ENCODE data around the gene NMB. TPM values are rescaled to one million over a fixed set of nuclear protein-coding genes. Genes with fewer than 3 reads are reported as not detected.
A peak's percentile ranks its signal among the peaks of the same experiment; 100 is the strongest.

Gene NMB
- total RNA-seq, 1 experiment from 2014 or later = 7.1 TPM

DNA sequence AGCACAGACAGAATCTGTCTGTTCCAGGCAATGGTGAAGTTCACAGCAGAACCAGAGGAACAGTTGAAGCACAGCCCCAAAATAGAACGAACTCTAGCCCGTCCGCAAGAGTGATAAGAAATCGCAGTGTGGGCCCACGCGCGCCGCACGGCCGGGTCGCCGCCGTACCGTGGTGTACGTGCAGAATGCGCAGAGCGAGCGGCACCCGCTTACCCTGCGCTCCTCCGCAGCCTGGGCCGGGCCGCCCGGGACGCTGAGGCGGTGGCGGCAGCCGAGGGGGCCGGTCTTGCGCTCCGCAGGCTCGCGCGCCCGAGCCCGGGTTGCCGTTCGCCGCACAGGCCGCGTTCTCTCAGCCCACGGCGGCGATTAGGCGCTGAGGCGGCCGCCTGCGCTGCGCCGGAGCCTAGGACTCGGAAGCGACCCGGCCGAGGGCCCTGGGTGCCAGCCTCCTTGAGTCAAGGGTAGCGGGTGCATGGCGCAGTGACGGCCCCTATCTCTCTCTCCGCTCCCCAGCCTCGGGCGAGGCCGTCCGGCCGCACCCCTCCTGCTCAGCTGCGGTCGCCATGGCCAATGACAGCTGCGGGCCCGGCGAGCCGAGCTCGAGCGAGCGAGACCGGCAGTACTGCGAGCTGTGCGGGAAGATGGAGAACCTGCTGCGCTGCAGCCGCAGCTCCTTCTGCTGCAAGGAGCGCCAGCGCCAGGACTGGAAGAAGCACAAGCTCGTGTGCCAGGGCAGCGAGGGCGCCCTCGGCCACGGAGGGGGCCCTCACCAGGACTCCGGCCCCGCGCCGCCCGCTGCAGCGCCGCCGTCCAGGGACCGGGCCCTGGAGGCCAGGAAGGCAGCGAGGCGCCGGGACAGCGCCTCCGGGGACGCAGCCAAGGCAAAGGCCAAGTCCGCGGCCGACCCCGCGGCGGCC, 24.4 kb downstream of the NMB start:
- ChIA-PET CTCF (interaction anchor here (0.6 to 1.9 kb wide), 2 partner anchors 46 to 359 kb away, joined by 3 to 8 read pairs; no protein-coding TSS in a partner anchor), POLR2A (interaction anchor here (0.9 to 2.6 kb wide), 10 partner anchors 8 to 296 kb away, joined by 3 to 22 read pairs (median 4); partner anchors contain the start of genes WDR73 and ZSCAN2)
- intact Hi-C loops (cut with micrococcal nuclease) = no loop called here
- no peaks in the 10 kb centered on the region for H3K9me3 Mint-ChIP-seq (ENCODE audit: unreplicated experiment)
- peaks cover 42% of the 10 kb centered on the region for H3K36me3 Mint-ChIP-seq (ENCODE audit: insufficient read depth, unreplicated experiment)
- no peaks in the 10 kb centered on the region for H3K27me3 Mint-ChIP-seq (ENCODE audit: insufficient read depth, unreplicated experiment)
- TF ChIP-seq CTCF (IDR thresholded peaks at IDR 0.05; ENCODE audit: unreplicated experiment) = no peak
- DNase-seq (ENCODE audit: unreplicated experiment) = peak; percentile 76
- H3K27ac Mint-ChIP-seq (ENCODE audit: low read depth, unreplicated experiment) = peak overlapping the region; percentile 71
- peaks cover 23% of the 10 kb centered on the region for H3K4me1 Mint-ChIP-seq (ENCODE audit: insufficient read depth, unreplicated experiment)
- H3K4me3 Mint-ChIP-seq (ENCODE audit: unreplicated experiment) = peak overlapping the region; percentile 91
- no TSS peak for BruUV-seq (replicated peaks)

GRCh38 chr15:84631706-84632272, 26.2 kb downstream of the NMB start:
- intact Hi-C loops (cut with micrococcal nuclease) = loop anchor here (1.0 to 2.0 kb wide), 2 partner anchors 23 to 31 kb away; partner anchors contain the start of genes WDR73 and ZSCAN2
- no peak for TF ChIP-seq CTCF (IDR thresholded peaks at IDR 0.05; ENCODE audit: unreplicated experiment)
- CTCF ChIA-PET = interaction anchor here (1.2 to 2.4 kb wide), 3 partner anchors 22 to 62 kb away, joined by 5 to 6 read pairs (median 5); partner anchors contain the start of gene WDR73
- Mint-ChIP-seq H3K36me3 (ENCODE audit: insufficient read depth, unreplicated experiment) (peaks cover 26% of the 10 kb centered on the region), H3K27ac (ENCODE audit: low read depth, unreplicated experiment) (peak overlapping the region; percentile 88), H3K4me3 (ENCODE audit: unreplicated experiment) (peak overlapping the region; percentile 91), H3K9me3 (ENCODE audit: unreplicated experiment) (no peaks in the 10 kb centered on the region), H3K27me3 (ENCODE audit: insufficient read depth, unreplicated experiment) (no peaks in the 10 kb centered on the region), H3K4me1 (ENCODE audit: insufficient read depth, unreplicated experiment) (peaks cover 18% of the 10 kb centered on the region)
- TSS peak; percentile 71 for BruUV-seq (replicated peaks)
- DNase-seq (ENCODE audit: unreplicated experiment) = peak; percentile 11
- POLR2A ChIA-PET = interaction anchor here (0.7 to 4.2 kb wide), 24 partner anchors 9 to 954 kb away, joined by 3 to 50 read pairs (median 4); partner anchors contain the start of genes NMB, SEC11A, WDR73 and ZSCAN2

DNA sequence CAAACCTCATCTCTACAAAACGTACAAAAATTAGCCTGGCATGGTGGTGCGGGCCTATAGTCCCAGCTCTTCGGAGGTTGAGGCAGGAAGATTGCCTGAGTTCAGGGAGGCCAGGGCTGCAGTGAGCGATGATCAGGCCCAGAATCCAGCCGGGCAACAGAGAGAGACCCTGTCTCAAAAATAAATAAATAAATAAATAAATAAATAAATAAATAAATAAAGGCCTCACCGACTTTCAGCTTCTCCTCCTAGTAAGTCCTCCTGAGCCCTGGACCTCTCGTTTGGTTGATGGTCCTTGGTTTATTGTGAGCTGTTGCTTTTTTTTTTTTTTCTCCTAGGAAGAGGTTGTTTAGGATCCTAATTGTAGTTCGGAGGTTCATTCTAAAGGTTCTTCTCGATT, 29.0 kb downstream of the NMB start:
- Mint-ChIP-seq H3K4me1 (ENCODE audit: insufficient read depth, unreplicated experiment) (peaks cover 7% of the 10 kb centered on the region), H3K4me3 (ENCODE audit: unreplicated experiment) (no peak overlapping the region), H3K27me3 (ENCODE audit: insufficient read depth, unreplicated experiment) (no peaks in the 10 kb centered on the region), H3K9me3 (ENCODE audit: unreplicated experiment) (no peaks in the 10 kb centered on the region), H3K36me3 (ENCODE audit: insufficient read depth, unreplicated experiment) (peaks cover 12% of the 10 kb centered on the region), H3K27ac (ENCODE audit: low read depth, unreplicated experiment) (no peak overlapping the region)
- CTCF ChIA-PET = interaction anchor here (0.7 to 1.4 kb wide), 3 partner anchors 30 to 74 kb away, joined by 3 to 5 read pairs (median 4); no protein-coding TSS in a partner anchor
- DNase-seq (ENCODE audit: unreplicated experiment) = no peak
- no peak for TF ChIP-seq CTCF (IDR thresholded peaks at IDR 0.05; ENCODE audit: unreplicated experiment)
- intact Hi-C loops (cut with micrococcal nuclease) = no loop called here
- no TSS peak for BruUV-seq (replicated peaks)
- POLR2A ChIA-PET = interaction anchor here (3.7 to 4.2 kb wide), 2 partner anchors 24 to 29 kb away, joined by 30 to 50 read pairs; partner anchors contain the start of genes WDR73 and ZSCAN2

DNA sequence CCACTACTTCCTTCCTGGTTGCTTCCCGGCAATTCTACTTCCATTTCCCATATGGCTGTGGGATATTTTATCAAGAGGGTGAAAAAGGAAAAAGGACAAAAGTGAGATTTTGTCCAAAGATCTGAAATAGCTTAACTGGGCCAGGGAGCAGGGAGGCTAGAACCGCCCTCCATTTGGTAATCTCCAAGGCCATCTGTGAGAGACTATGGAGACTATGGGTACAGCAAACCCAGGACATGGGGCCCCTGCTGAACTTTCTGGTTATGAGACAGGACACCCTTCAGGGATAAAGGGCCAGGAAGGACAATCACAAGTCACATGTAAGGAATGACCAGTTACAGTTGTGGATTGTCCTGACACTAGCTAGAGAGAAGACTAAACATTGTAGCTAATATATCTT, 32.9 kb downstream of the NMB start:
- no peak for TF ChIP-seq CTCF (IDR thresholded peaks at IDR 0.05; ENCODE audit: unreplicated experiment)
- peaks cover 8% of the 10 kb centered on the region for H3K36me3 Mint-ChIP-seq (ENCODE audit: insufficient read depth, unreplicated experiment)
- no peak overlapping the region for H3K4me3 Mint-ChIP-seq (ENCODE audit: unreplicated experiment)
- no peak for DNase-seq (ENCODE audit: unreplicated experiment)
- H3K27me3 Mint-ChIP-seq (ENCODE audit: insufficient read depth, unreplicated experiment) = no peaks in the 10 kb centered on the region
- no TSS peak for BruUV-seq (replicated peaks)
- CTCF ChIA-PET = interaction anchor here (0.6 to 1.6 kb wide), 3 partner anchors 26 to 306 kb away, joined by 3 to 5 read pairs (median 3); no protein-coding TSS in a partner anchor
- H3K27ac Mint-ChIP-seq (ENCODE audit: low read depth, unreplicated experiment) = no peak overlapping the region
- H3K4me1 Mint-ChIP-seq (ENCODE audit: insufficient read depth, unreplicated experiment) = no peaks in the 10 kb centered on the region
- intact Hi-C loops (cut with micrococcal nuclease) = no loop called here
- POLR2A ChIA-PET = interaction anchor here (1.6 kb wide), 1 partner anchor 9 kb away, joined by 7 read pairs; no protein-coding TSS in a partner anchor
- H3K9me3 Mint-ChIP-seq (ENCODE audit: unreplicated experiment) = peaks cover 13% of the 10 kb centered on the region
